Heart left ventricle (tissue), 13 donors: Measurements from ENCODE around the gene RRAS2.

ENCODE experiments used
- CTCF ChIP-seq, 12 donors: fragments of 200-600 bp; sonication (generic) in 4 of 12; IDR thresholded peaks; one replicate each; pipeline versions ENCODE4 v1.5.0 to v1.8.0; 2018 to 2022; ENCODE audit warnings: antibody characterized with exemption in 12 of 12, mild to moderate bottlenecking in 5 of 12
- POLR2A ChIP-seq, 2 donors: fragments of 450-650 bp; IDR thresholded peaks; one replicate each; pipeline ENCODE4 v1.6.1; 2017; ENCODE audit warnings: antibody characterized with exemption in 2 of 2, mild to moderate bottlenecking in 2 of 2, moderate library complexity in 2 of 2
- donor health status: ischemic (EF 13 %, LVEDD 7.1; RV severe dilation, severe dysfunction).
- donor health status: DM: no; HTN: yes; CAD: no.
- donor health status: DM: no; HTN: no; CAD: no.
- donor health status: ischemic (EF 25% LVEDD 6.9; RV normal size, moderate dysfunction).
- donor health status: ischemic (EF 25% LVEDD 5.7; RV mildly dilated, moderate dysfunction).
- donor health status: ischemic (EF 35%, LVEDD 5.7; RV mildly dilated, moderate dysfunction).
- donor health status: nonischemic (EF 11% LVEDD 7.7; RV severe dilation, severe dysfunction).
- donor health status: DM: yes; HTN: yes; CAD: no.
- donor health status: PGD.
- donor health status: ischemic (EF 29% LVEDD 5.4; RV normal size, mild dysfunction).
- donor health status: nonischemic (EF 23%, LVEDD 6.1; RV moderate dilation, normal function).

DNA sequence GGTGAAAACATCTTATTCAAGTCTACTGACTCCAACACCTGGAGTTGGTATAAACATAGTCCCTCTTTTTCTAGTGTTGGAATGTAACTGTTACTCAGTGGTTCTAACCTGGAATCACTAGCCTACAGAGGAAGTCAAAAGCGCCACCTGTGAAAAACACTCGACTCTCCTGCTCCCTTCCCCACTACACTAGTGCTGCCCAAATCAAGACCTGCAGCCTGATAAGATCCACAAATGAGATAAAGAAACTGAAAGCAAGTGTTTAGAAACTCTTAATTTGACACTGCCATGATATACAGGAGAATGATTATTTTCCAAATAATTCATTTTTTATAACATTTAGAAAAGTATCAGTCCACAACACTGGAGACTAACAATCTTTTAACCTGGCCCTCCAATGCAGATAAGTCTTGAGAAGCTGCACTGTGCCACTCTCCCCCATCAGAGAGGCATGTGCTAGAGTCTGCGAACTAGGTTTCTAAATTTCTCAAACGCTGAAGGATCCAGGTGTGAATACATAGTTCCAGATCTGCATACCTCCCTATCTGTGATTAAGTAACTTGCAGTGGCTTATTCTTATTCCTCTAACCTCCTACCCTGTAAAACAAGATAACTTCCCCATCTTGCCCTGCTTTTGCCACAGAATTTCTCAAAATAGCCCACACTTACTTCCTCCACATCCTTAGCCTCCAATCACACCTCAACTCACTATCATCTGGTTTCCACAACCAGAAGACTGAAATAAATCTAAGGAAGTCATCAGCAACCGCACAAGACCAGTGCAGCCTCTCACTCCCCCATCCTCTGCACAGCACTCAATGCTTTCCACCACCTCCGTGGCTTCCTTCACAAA, 88.1 kb downstream of the RRAS2 start:
- no peak for TF ChIP-seq CTCF (IDR thresholded peaks at IDR 0.05)
- no peak for TF ChIP-seq POLR2A (IDR thresholded peaks at IDR 0.05)
